ENCODE results near the gene KRTAP5-6. TPM values are rescaled to one million over a fixed set of nuclear protein-coding genes. Genes with fewer than 3 reads are reported as not detected.

KRTAP5-6 gene
- total RNA-seq, 1 donor from 2014 or later: not detected

DNA sequence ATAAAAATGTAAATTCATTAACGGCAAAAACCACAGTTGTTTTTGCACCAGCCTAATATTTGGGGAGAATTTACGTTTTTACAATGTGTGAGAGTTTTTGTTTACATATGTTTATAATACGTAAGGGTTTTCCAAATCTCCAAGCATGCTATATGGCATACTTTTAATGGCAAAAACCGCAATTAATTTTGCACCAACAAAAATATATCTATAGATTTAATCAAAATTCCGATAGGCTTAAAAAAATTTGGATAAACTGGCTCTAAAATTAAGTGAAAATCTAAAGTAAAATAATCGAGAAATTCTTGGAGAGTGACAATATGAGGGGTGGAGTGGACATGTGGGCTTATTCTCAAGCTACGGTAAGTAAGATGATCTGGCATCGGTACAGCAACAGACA lies 22.8 kb downstream of the KRTAP5-6 start:
- peaks cover 7% of the 10 kb centered on the region for H3K9me3 Mint-ChIP-seq
- no peak overlapping the region for H3K4me3 Mint-ChIP-seq
- no peak overlapping the region for H3K27ac Mint-ChIP-seq
- H3K36me3 Mint-ChIP-seq: no peaks in the 10 kb centered on the region
- no peaks in the 10 kb centered on the region for H3K4me1 Mint-ChIP-seq
- TF ChIP-seq CTCF (IDR thresholded peaks at IDR 0.05; ENCODE audit: unreplicated experiment): no peak
- H3K27me3 Mint-ChIP-seq (ENCODE audit: low read depth): peaks cover 38% of the 10 kb centered on the region
- no peak for DNase-seq (ENCODE audit: low spot score in 2 of 2, unreplicated experiment in 2 of 2)

- H3K27ac Mint-ChIP-seq: no peak overlapping the region
- H3K4me1 Mint-ChIP-seq: peaks cover 2% of the 10 kb centered on the region
- no peak for TF ChIP-seq CTCF (IDR thresholded peaks at IDR 0.05; ENCODE audit: unreplicated experiment)
- no peaks in the 10 kb centered on the region for H3K36me3 Mint-ChIP-seq
- no peak for DNase-seq (ENCODE audit: low spot score in 2 of 2, unreplicated experiment in 2 of 2)
- no peak overlapping the region for H3K4me3 Mint-ChIP-seq
- peaks cover 7% of the 10 kb centered on the region for H3K9me3 Mint-ChIP-seq
- peaks cover 76% of the 10 kb centered on the region for H3K27me3 Mint-ChIP-seq (ENCODE audit: low read depth)
These were observed 30.2 kb downstream of the KRTAP5-6 start for GRCh38 chr11:1727096-1727690.

- Mint-ChIP-seq H3K36me3 (no peaks in the 10 kb centered on the region), H3K4me1 (peaks cover 3% of the 10 kb centered on the region), H3K4me3 (no peak overlapping the region), H3K9me3 (peaks cover 2% of the 10 kb centered on the region), H3K27me3 (ENCODE audit: low read depth) (peaks cover 77% of the 10 kb centered on the region), H3K27ac (no peak overlapping the region)
- TF ChIP-seq CTCF (IDR thresholded peaks at IDR 0.05; ENCODE audit: unreplicated experiment): no peak
- DNase-seq (ENCODE audit: low spot score in 2 of 2, unreplicated experiment in 2 of 2): no peak
These were observed 30.9 kb downstream of the KRTAP5-6 start for GRCh38 chr11:1727861-1728260.

DNA sequence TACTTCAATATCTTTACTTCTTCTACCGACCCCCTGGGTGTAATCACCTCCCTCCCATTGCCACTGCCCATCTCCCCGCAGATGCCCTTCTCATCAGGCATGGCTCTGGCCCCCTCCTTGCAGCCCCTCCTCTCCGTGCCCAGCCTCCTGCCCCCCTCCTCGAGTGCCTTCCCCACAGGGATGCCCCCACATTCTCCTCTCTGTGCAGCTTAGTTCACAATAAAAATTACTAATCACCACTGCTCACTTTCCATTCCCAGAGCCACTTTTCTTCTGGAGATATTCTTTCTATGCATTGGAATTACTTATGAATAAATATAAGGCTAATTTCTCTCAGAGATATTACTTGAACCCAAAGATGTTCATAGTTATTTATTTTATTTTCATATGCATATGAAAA lies 31.3 kb downstream of the KRTAP5-6 start:
- peaks cover 3% of the 10 kb centered on the region for H3K4me1 Mint-ChIP-seq
- H3K36me3 Mint-ChIP-seq: no peaks in the 10 kb centered on the region
- TF ChIP-seq CTCF (IDR thresholded peaks at IDR 0.05; ENCODE audit: unreplicated experiment): no peak
- no peak overlapping the region for H3K4me3 Mint-ChIP-seq
- H3K9me3 Mint-ChIP-seq: no peaks in the 10 kb centered on the region
- H3K27me3 Mint-ChIP-seq (ENCODE audit: low read depth): peaks cover 79% of the 10 kb centered on the region
- H3K27ac Mint-ChIP-seq: no peak overlapping the region
- no peak for DNase-seq (ENCODE audit: low spot score in 2 of 2, unreplicated experiment in 2 of 2)

DNA sequence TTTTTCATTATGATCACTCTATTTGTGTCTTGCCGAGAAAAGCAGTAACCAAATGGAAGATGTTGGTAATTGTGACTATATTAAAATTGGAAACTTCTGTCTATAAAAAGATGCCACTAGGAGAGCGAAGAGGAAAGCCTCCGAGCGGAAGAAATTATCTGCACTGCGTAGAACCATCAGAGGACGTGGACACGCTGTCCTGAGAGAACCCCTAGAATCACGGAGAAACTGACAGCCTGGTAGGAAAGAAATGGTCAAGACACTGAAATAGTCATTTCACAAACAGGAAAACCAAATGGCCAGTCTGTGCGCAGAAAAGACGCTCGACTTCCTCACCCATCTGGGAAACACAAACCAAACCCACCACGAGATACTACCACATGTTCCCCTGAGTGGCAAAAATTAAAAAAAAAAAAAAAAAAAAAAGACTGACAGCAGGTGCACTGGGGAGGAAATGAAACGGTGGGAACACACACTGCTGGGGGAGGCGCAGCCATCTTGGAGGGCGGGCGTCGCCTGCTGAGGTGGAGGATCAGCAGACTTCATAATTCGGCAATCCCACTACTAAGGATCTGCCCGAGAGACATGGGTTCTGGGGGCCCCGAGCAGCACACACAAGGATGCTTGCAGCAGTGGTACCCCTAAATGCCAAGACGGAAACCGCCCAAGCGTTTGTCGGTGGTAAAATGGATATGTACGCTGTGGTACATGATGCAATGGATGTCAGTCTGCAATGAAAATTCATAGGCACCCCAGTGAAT lies 32.1 kb downstream of the KRTAP5-6 start:
- Mint-ChIP-seq H3K4me1 (peaks cover 3% of the 10 kb centered on the region), H3K27ac (no peak overlapping the region), H3K9me3 (no peaks in the 10 kb centered on the region), H3K27me3 (ENCODE audit: low read depth) (peaks cover 84% of the 10 kb centered on the region), H3K36me3 (no peaks in the 10 kb centered on the region), H3K4me3 (no peak overlapping the region)
- TF ChIP-seq CTCF (IDR thresholded peaks at IDR 0.05; ENCODE audit: unreplicated experiment): no peak
- no peak for DNase-seq (ENCODE audit: low spot score in 2 of 2, unreplicated experiment in 2 of 2)

Measured in mesothelial cell of epicardium (in vitro differentiated cells).